HUES6 (cell line): ENCODE measurements around the gene HBA1.

ENCODE experiments used
- H3K27ac ChIP-seq: 2 replicates; pipeline ENCODE4 v1.7.0; 2013; ENCODE audit warnings: low read depth, mild to moderate bottlenecking, low read length, inconsistent platforms
- H3K27me3 ChIP-seq: 2 replicates; pipeline ENCODE4 v1.6.1; 2013; ENCODE audit warnings: low read length; ENCODE audit not compliant: control insufficient read depth, insufficient read depth
- H3K36me3 ChIP-seq: 2 replicates; pipeline ENCODE4 v1.6.1; 2013; ENCODE audit warnings: low read length; ENCODE audit not compliant: control insufficient read depth, insufficient read depth
- H3K4me1 ChIP-seq: 2 replicates; pipeline ENCODE4 v1.6.1; 2013; ENCODE audit warnings: low read length; ENCODE audit not compliant: control insufficient read depth, insufficient read depth
- H3K4me3 ChIP-seq: 2 replicates; pipeline ENCODE4 v1.5.1; 2013; ENCODE audit warnings: low read depth, low read length
- H3K9ac ChIP-seq: one replicate; pipeline ENCODE4 v1.6.1; 2013; ENCODE audit warnings: mild to moderate bottlenecking, low read length
- H3K9me3 ChIP-seq: 2 replicates; pipeline ENCODE4 v1.6.1; 2013; ENCODE audit warnings: low read depth, low read length; ENCODE audit not compliant: control insufficient read depth, insufficient read depth

The HBA1 gene

GRCh38 chr16:220021-220420, 43.5 kb downstream of the HBA1 start:
- no peak overlapping the region for H3K4me3 ChIP-seq
- H3K27me3 ChIP-seq = no peaks in the 10 kb centered on the region
- no peaks in the 10 kb centered on the region for H3K4me1 ChIP-seq
- peaks cover 78% of the 10 kb centered on the region for H3K36me3 ChIP-seq
- no peaks in the 10 kb centered on the region for H3K9me3 ChIP-seq
- no peak overlapping the region for H3K27ac ChIP-seq
- H3K9ac ChIP-seq = no peak overlapping the region
